ENCODE results near the gene SPATA4. TPM values are rescaled to one million over a fixed set of nuclear protein-coding genes. Genes with fewer than 3 reads are reported as not detected.

The SPATA4 gene
- total and polyA plus RNA-seq, 9 donors: 0.13 to 0.62 (median 0.50) TPM; not detected in 2

DNA sequence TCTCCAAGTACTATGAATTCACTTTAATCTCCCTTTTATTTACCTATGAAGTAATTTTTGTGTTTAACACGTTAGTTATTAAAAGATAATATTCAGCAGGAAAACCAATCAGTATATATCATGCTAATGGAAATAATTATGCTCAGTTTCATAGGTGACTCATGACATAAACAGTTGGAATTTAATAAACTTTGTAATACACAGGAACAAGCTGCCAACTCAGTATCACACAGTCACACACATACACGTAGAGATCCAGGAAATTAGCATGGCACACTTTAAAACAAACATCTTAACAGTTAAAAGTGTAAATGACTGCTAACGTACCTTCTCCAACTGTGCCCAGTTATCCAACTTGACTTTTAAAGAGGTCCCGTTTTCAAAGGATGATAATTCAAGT lies 2.3 kb downstream of the SPATA4 start:
- DNase-seq: no peak
- no peaks in the 10 kb centered on the region for H3K9me3 ChIP-seq (replicated peaks; ENCODE audit: control insufficient read depth, low read depth, low read length)
- H3K36me3 ChIP-seq (ENCODE audit: control insufficient read depth, insufficient read depth, low read length): no peaks in the 10 kb centered on the region
- no CpG with 5 or more reads among the region's 4 CpGs for WGBS (ENCODE audit: insufficient coverage)
- H3K4me3 ChIP-seq (ENCODE audit: low read length): no peak overlapping the region
- no peaks in the 10 kb centered on the region for H3K27me3 ChIP-seq (ENCODE audit: control insufficient read depth, insufficient read depth, low read length)
- peaks cover 7% of the 10 kb centered on the region for H3K4me1 ChIP-seq (ENCODE audit: control insufficient read depth, insufficient read depth, low read length)
- H3K27ac ChIP-seq (ENCODE audit: low read length): no peak overlapping the region

- DNase-seq: peak; percentile 7
- Histone ChIP-seq H3K9me3 (replicated peaks; ENCODE audit: control insufficient read depth, low read depth, low read length) (no peaks in the 10 kb centered on the region), H3K4me1 (ENCODE audit: control insufficient read depth, insufficient read depth, low read length) (peaks cover 7% of the 10 kb centered on the region), H3K27me3 (ENCODE audit: control insufficient read depth, insufficient read depth, low read length) (no peaks in the 10 kb centered on the region), H3K36me3 (ENCODE audit: control insufficient read depth, insufficient read depth, low read length) (no peaks in the 10 kb centered on the region), H3K27ac (ENCODE audit: low read length) (no peak overlapping the region), H3K4me3 (ENCODE audit: low read length) (no peak overlapping the region)
- WGBS (ENCODE audit: insufficient coverage): no CpG with 5 or more reads among the region's 1 CpG
Observed at GRCh38 chr4:176191974-176192373, 3.4 kb downstream of the SPATA4 start.

GRCh38 chr4:176189891-176190795 lies 5.2 kb downstream of the SPATA4 start:
- H3K4me3 ChIP-seq (ENCODE audit: low read length): no peak overlapping the region
- no peak overlapping the region for H3K27ac ChIP-seq (ENCODE audit: low read length)
- 55% methylated on average over 3 of the region's 11 CpGs for WGBS (ENCODE audit: insufficient coverage)
- DNase-seq: peak; percentile 17
- no peaks in the 10 kb centered on the region for H3K27me3 ChIP-seq (ENCODE audit: control insufficient read depth, insufficient read depth, low read length)
- H3K9me3 ChIP-seq (replicated peaks; ENCODE audit: control insufficient read depth, low read depth, low read length): no peaks in the 10 kb centered on the region
- H3K4me1 ChIP-seq (ENCODE audit: control insufficient read depth, insufficient read depth, low read length): peaks cover 5% of the 10 kb centered on the region
- H3K36me3 ChIP-seq (ENCODE audit: control insufficient read depth, insufficient read depth, low read length): no peaks in the 10 kb centered on the region

- no peak for DNase-seq
- H3K4me3 ChIP-seq (ENCODE audit: low read length): no peak overlapping the region
- H3K27ac ChIP-seq (ENCODE audit: low read length): no peak overlapping the region
- peaks cover 3% of the 10 kb centered on the region for H3K4me1 ChIP-seq (ENCODE audit: control insufficient read depth, insufficient read depth, low read length)
- H3K27me3 ChIP-seq (ENCODE audit: control insufficient read depth, insufficient read depth, low read length): no peaks in the 10 kb centered on the region
- no peaks in the 10 kb centered on the region for H3K9me3 ChIP-seq (replicated peaks; ENCODE audit: control insufficient read depth, low read depth, low read length)
- H3K36me3 ChIP-seq (ENCODE audit: control insufficient read depth, insufficient read depth, low read length): no peaks in the 10 kb centered on the region
Observed at GRCh38 chr4:176188654-176189053, 6.7 kb downstream of the SPATA4 start.

DNA sequence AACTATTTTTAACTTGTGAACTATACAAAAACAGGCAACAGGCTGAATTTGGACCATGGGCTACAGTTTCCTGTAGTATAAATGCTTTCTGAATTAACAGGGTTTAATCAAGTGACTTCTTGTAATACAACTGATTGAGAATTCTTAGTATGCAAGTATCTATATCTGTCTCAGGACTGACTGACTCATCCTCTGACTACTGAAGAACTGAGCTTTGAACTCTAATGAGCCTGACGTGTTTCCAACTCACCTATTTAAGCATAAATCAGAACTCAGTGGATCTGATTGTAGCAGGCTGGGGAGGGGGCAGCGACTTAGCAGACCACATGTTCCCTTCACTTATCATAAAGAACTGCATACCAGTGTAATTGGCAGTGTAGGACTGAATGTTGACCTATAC lies 7.8 kb downstream of the SPATA4 start:
- WGBS (ENCODE audit: insufficient coverage): no CpG with 5 or more reads among the region's 2 CpGs
- Histone ChIP-seq H3K27me3 (ENCODE audit: control insufficient read depth, insufficient read depth, low read length) (no peaks in the 10 kb centered on the region), H3K27ac (ENCODE audit: low read length) (no peak overlapping the region), H3K4me3 (ENCODE audit: low read length) (no peak overlapping the region), H3K4me1 (ENCODE audit: control insufficient read depth, insufficient read depth, low read length) (peaks cover 3% of the 10 kb centered on the region), H3K9me3 (replicated peaks; ENCODE audit: control insufficient read depth, low read depth, low read length) (no peaks in the 10 kb centered on the region), H3K36me3 (ENCODE audit: control insufficient read depth, insufficient read depth, low read length) (no peaks in the 10 kb centered on the region)
- peak; percentile 5 for DNase-seq

GRCh38 chr4:176186671-176187395 lies 8.6 kb downstream of the SPATA4 start:
- no peaks in the 10 kb centered on the region for H3K9me3 ChIP-seq (replicated peaks; ENCODE audit: control insufficient read depth, low read depth, low read length)
- H3K27me3 ChIP-seq (ENCODE audit: control insufficient read depth, insufficient read depth, low read length): no peaks in the 10 kb centered on the region
- WGBS (ENCODE audit: insufficient coverage): no CpG with 5 or more reads among the region's 6 CpGs
- no peaks in the 10 kb centered on the region for H3K36me3 ChIP-seq (ENCODE audit: control insufficient read depth, insufficient read depth, low read length)
- H3K4me1 ChIP-seq (ENCODE audit: control insufficient read depth, insufficient read depth, low read length): peaks cover 3% of the 10 kb centered on the region
- H3K27ac ChIP-seq (ENCODE audit: low read length): no peak overlapping the region
- no peak for DNase-seq
- no peak overlapping the region for H3K4me3 ChIP-seq (ENCODE audit: low read length)

DNA sequence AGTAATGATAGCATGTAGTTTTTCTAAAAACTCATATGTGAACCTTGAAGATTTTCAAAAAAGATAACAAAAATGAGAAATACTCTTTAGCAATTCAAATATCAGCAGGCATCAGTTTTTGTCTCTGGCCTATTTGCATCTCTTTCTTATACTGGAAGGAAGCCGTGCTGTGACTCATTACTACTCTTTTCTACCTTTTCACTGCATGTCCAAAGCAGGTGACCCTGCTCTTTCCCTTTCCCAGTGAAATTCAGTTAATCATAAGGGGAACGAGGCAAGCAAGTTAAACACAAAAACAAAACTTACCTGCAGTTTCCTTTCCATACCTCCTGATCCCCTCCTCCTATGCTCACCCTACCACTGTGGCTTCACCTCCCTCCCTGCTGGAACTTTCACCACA lies 9.3 kb downstream of the SPATA4 start:
- peaks cover 3% of the 10 kb centered on the region for H3K4me1 ChIP-seq (ENCODE audit: control insufficient read depth, insufficient read depth, low read length)
- H3K27ac ChIP-seq (ENCODE audit: low read length): no peak overlapping the region
- 60% methylated on average over 1 of the region's 2 CpGs for WGBS (ENCODE audit: insufficient coverage)
- DNase-seq: no peak
- H3K36me3 ChIP-seq (ENCODE audit: control insufficient read depth, insufficient read depth, low read length): no peaks in the 10 kb centered on the region
- no peaks in the 10 kb centered on the region for H3K9me3 ChIP-seq (replicated peaks; ENCODE audit: control insufficient read depth, low read depth, low read length)
- H3K27me3 ChIP-seq (ENCODE audit: control insufficient read depth, insufficient read depth, low read length): no peaks in the 10 kb centered on the region
- no peak overlapping the region for H3K4me3 ChIP-seq (ENCODE audit: low read length)

DNA sequence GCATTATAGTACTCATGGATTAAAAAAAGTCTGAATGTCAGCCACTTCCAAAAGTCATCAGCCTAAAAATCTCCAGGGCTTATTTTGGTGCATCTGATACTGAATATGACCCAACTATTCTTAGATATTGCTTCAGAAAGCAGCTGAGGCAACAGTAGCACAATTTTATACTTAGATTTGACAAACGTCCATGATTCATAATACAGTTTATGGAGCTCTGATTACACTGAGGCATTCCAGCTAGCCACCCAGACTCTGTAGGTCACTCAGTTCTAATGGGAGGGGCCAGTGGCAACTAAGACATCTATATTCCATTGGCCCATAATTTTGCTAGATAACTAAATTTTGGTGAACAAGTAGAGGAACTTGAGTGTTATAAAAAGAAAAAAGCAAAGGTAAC lies 10.3 kb downstream of the SPATA4 start:
- 40% methylated on average over 1 of the region's 1 CpG for WGBS (ENCODE audit: insufficient coverage)
- Histone ChIP-seq H3K27me3 (ENCODE audit: control insufficient read depth, insufficient read depth, low read length) (no peaks in the 10 kb centered on the region), H3K36me3 (ENCODE audit: control insufficient read depth, insufficient read depth, low read length) (no peaks in the 10 kb centered on the region), H3K4me1 (ENCODE audit: control insufficient read depth, insufficient read depth, low read length) (peaks cover 1% of the 10 kb centered on the region), H3K4me3 (ENCODE audit: low read length) (no peak overlapping the region), H3K9me3 (replicated peaks; ENCODE audit: control insufficient read depth, low read depth, low read length) (no peaks in the 10 kb centered on the region), H3K27ac (ENCODE audit: low read length) (peak overlapping the region; percentile 4)
- DNase-seq: peak; percentile 53

- Histone ChIP-seq H3K36me3 (ENCODE audit: control insufficient read depth, insufficient read depth, low read length) (no peaks in the 10 kb centered on the region), H3K9me3 (replicated peaks; ENCODE audit: control insufficient read depth, low read depth, low read length) (no peaks in the 10 kb centered on the region), H3K27me3 (ENCODE audit: control insufficient read depth, insufficient read depth, low read length) (no peaks in the 10 kb centered on the region), H3K4me1 (ENCODE audit: control insufficient read depth, insufficient read depth, low read length) (no peaks in the 10 kb centered on the region), H3K27ac (ENCODE audit: low read length) (no peak overlapping the region), H3K4me3 (ENCODE audit: low read length) (no peak overlapping the region)
- WGBS (ENCODE audit: insufficient coverage): no CpG with 5 or more reads among the region's 3 CpGs
- no peak for DNase-seq
Observed at GRCh38 chr4:176163041-176163440, 32.3 kb downstream of the SPATA4 start.

GRCh38 chr4:176156656-176157055 lies 38.7 kb downstream of the SPATA4 start:
- Histone ChIP-seq H3K9me3 (replicated peaks; ENCODE audit: control insufficient read depth, low read depth, low read length) (no peaks in the 10 kb centered on the region), H3K36me3 (ENCODE audit: control insufficient read depth, insufficient read depth, low read length) (no peaks in the 10 kb centered on the region), H3K4me3 (ENCODE audit: low read length) (no peak overlapping the region), H3K4me1 (ENCODE audit: control insufficient read depth, insufficient read depth, low read length) (no peaks in the 10 kb centered on the region), H3K27ac (ENCODE audit: low read length) (no peak overlapping the region), H3K27me3 (ENCODE audit: control insufficient read depth, insufficient read depth, low read length) (no peaks in the 10 kb centered on the region)
- no CpG with 5 or more reads among the region's 5 CpGs for WGBS (ENCODE audit: insufficient coverage)
- DNase-seq: peak; percentile 9
